Ascending aorta (tissue), 2 donors: Measurements from ENCODE around the gene ARHGAP19. TPM values are rescaled to one million over a fixed set of nuclear protein-coding genes. Genes with fewer than 3 reads are reported as not detected.

ENCODE experiments used
- DNase-seq, 2 donors: peaks; one replicate each; pipeline ENCODE4 v3.0.0-alpha.2; 2019; ENCODE audit warnings: low spot score in 2 of 2
- H3K27ac ChIP-seq, 2 donors: fragments of 200-600 bp; sonication (generic); one replicate each; pipeline ENCODE4 v1.5.1; 2016 to 2017; ENCODE audit warnings: mild to moderate bottlenecking in 1 of 2
- H3K27me3 ChIP-seq: fragments of 200-600 bp; sonication (generic); one replicate; pipeline ENCODE4 v1.5.1; 2017
- H3K36me3 ChIP-seq, 2 donors: fragments of 200-600 bp; sonication (generic); one replicate each; pipeline ENCODE4 v1.5.1; 2016
- H3K4me1 ChIP-seq, 2 donors: fragments of 200-600 bp; sonication (generic); one replicate each; pipeline ENCODE4 v1.5.1; 2016 to 2017; ENCODE audit warnings: mild to moderate bottlenecking in 1 of 2
- H3K4me3 ChIP-seq, 2 donors: fragments of 200-600 bp; sonication (generic); one replicate each; pipeline ENCODE4 v1.5.1; 2016 to 2017; ENCODE audit warnings: mild to moderate bottlenecking in 1 of 2
- H3K9me3 ChIP-seq, 2 donors: fragments of 200-600 bp; sonication (generic); one replicate each; pipeline ENCODE4 v1.5.1; 2016
- CTCF ChIP-seq, 3 experiments: fragments of 200-600 bp in 2 of 3; fragments of 450-650 bp in 1 of 3; sonication (generic) in 2 of 3; IDR thresholded peaks; one replicate each; pipeline ENCODE4 v1.5.1; 2016 to 2019; ENCODE audit warnings: antibody characterized with exemption in 3 of 3, mild to moderate bottlenecking in 1 of 3, moderate library complexity in 1 of 3
- intact Hi-C: fragments of 100-400 bp; cut with DNase I; formaldehyde crosslinking; loops from one replicate; pipeline ENCODE4 v1.15.1; 2023
- total RNA-seq: library from RNA; depleted of rRNA; stranded (reverse); fragments of >200 nt; gene quantifications from one replicate; pipeline ENCODE4 v1.1.0, GENCODE V29; 2016

ARHGAP19 gene
- total RNA-seq, 1 donor from 2014 or later = 4.5 TPM

- Histone ChIP-seq H3K36me3 (no peaks in the 10 kb centered on the region), H3K27ac (no peak overlapping the region), H3K4me3 (peak overlapping the region; percentile 48 to 70), H3K9me3 (no peaks in the 10 kb centered on the region), H3K27me3 (peaks cover 4% of the 10 kb centered on the region), H3K4me1 (peaks cover 0 to 3% of the 10 kb centered on the region in 2 donors)
- intact Hi-C loops = no loop called here
- no peak for TF ChIP-seq CTCF (IDR thresholded peaks at IDR 0.05)
- no peak for DNase-seq
Measured at GRCh38 chr10:97195706-97196222, 96.7 kb downstream of the ARHGAP19 start.

GRCh38 chr10:97192952-97193435, 99.4 kb downstream of the ARHGAP19 start:
- Histone ChIP-seq H3K36me3 (no peaks in the 10 kb centered on the region), H3K9me3 (no peaks in the 10 kb centered on the region), H3K27ac (no peak overlapping the region), H3K27me3 (peaks cover 4% of the 10 kb centered on the region), H3K4me1 (peaks cover 0 to 3% of the 10 kb centered on the region in 2 donors), H3K4me3 (no peak overlapping the region)
- TF ChIP-seq CTCF (IDR thresholded peaks at IDR 0.05) = no peak
- intact Hi-C loops = no loop called here
- no peak for DNase-seq

- H3K4me1 ChIP-seq = peaks cover 0 to 2% of the 10 kb centered on the region in 2 donors
- TF ChIP-seq CTCF (IDR thresholded peaks at IDR 0.05) = no peak
- intact Hi-C loops = no loop called here
Measured at GRCh38 chr10:97190450-97190849, 102.0 kb downstream of the ARHGAP19 start.

GRCh38 chr10:97188261-97188711, 104.2 kb downstream of the ARHGAP19 start:
- DNase-seq = no peak
- peaks cover 0 to 3% of the 10 kb centered on the region in 2 donors for H3K4me1 ChIP-seq
- no peaks in the 10 kb centered on the region for H3K36me3 ChIP-seq
- H3K4me3 ChIP-seq = no peak overlapping the region
- intact Hi-C loops = no loop called here
- H3K27ac ChIP-seq = no peak overlapping the region
- peaks cover 4% of the 10 kb centered on the region for H3K27me3 ChIP-seq
- TF ChIP-seq CTCF (IDR thresholded peaks at IDR 0.05) = no peak
- no peaks in the 10 kb centered on the region for H3K9me3 ChIP-seq

More at GRCh38 chr10:97190450-97190849, 102.0 kb downstream of the ARHGAP19 start:
- H3K9me3 ChIP-seq = no peaks in the 10 kb centered on the region
- no peaks in the 10 kb centered on the region for H3K36me3 ChIP-seq
- no peak for DNase-seq
- H3K27me3 ChIP-seq = peaks cover 4% of the 10 kb centered on the region
- no peak overlapping the region for H3K4me3 ChIP-seq
- no peak overlapping the region for H3K27ac ChIP-seq

- no peaks in the 10 kb centered on the region for H3K36me3 ChIP-seq
- no peak for TF ChIP-seq CTCF (IDR thresholded peaks at IDR 0.05)
- no peak for DNase-seq
- peaks cover 0 to 3% of the 10 kb centered on the region in 2 donors for H3K4me1 ChIP-seq
- no peaks in the 10 kb centered on the region for H3K9me3 ChIP-seq
- no peak overlapping the region for H3K27ac ChIP-seq
- H3K4me3 ChIP-seq = no peak overlapping the region
- intact Hi-C loops = no loop called here
- peaks cover 4% of the 10 kb centered on the region for H3K27me3 ChIP-seq
Measured at GRCh38 chr10:97186911-97187310, 105.5 kb downstream of the ARHGAP19 start.
